K562 (cell line): Measurements from ENCODE around the gene TOGARAM2. TPM values are rescaled to one million over a fixed set of nuclear protein-coding genes. Genes with fewer than 3 reads are reported as not detected.

Experiments
- ATAC-seq: fragments of 200-7000 bp; cut with Tn5 transposase; 3 replicates; pipeline ENCODE4 v1.9.1; 2020; ENCODE audit warnings: moderate library complexity
- BruUV-seq: library from RNA; stranded (reverse); fragments of 400-500 nt; replicated peaks from 2 replicates; lab custom pipeline; 2021; lab: Mats Ljungman, UMichigan
- CTCF ChIA-PET: fragments of 300-600 bp; formaldehyde crosslinking; extraction: SDS; loops from one replicate; lab custom pipeline; 2021; ENCODE audit warnings: low intra/inter-chr PET ratio; lab: Yijun Ruan, JAX
- POLR2A ChIA-PET: fragments of 300-600, 350-650 bp; sonication (Branson Sonifier 250); formaldehyde crosslinking; extraction: SDS; loops from one replicate; lab custom pipeline; 2021; ENCODE audit warnings: antibody characterized with exemption, inconsistent platforms; lab: Yijun Ruan, JAX
- DNase-seq, 4 experiments: peaks; one replicate each; pipeline versions ENCODE4 v3.0.0 to v3.0.0-alpha.2; 2011 to 2018; ENCODE audit warnings: low spot score in 3 of 4, mixed read lengths in 3 of 4; ENCODE audit errors: extremely low read depth in 1 of 4
- FAIRE-seq: peaks from 2 replicates; lab custom pipeline; 2011; peaks lifted over from hg19 to GRCh38; lab: Jason Lieb, UNC
- H2AFZ ChIP-seq: 2 replicates; pipeline ENCODE4 v1.6.0; 2011; ENCODE audit warnings: low read depth, low read length, control low read depth, inconsistent platforms
- H3K27ac ChIP-seq: fragments of 200-600 bp; 3 replicates; pipeline ENCODE4 v1.8.0; 2011; ENCODE audit warnings: low read depth, mild to moderate bottlenecking, control low read depth, inconsistent platforms, low read length, moderate library complexity, mixed read lengths; ENCODE audit errors: extremely low read depth
- H3K27me3 ChIP-seq, 2 experiments: fragments of 300-600 bp in 1 of 2; 2 replicates in 1 of 2; 3 replicates in 1 of 2; pipeline versions ENCODE4 v1.6.0 to v1.8.0; 2011; ENCODE audit warnings: inconsistent platforms in 2 of 2, low read length in 2 of 2, mild to moderate bottlenecking in 1 of 2, mixed read lengths in 1 of 2, moderate library complexity in 1 of 2; ENCODE audit not compliant: control insufficient read depth in 2 of 2, insufficient read depth in 2 of 2
- H3K36me3 ChIP-seq: fragments of 300-600 bp; 3 replicates; pipeline ENCODE4 v1.8.0; 2011; ENCODE audit warnings: mild to moderate bottlenecking, low read length, inconsistent platforms; ENCODE audit not compliant: control insufficient read depth, insufficient read depth
- H3K4me1 ChIP-seq, 2 experiments: fragments of 200-600 bp in 1 of 2; replicated peaks in 1 of 2; 2 replicates in 1 of 2; 3 replicates in 1 of 2; pipeline versions ENCODE4 v1.5.1 to v1.8.0; 2011; ENCODE audit warnings: inconsistent platforms in 2 of 2, low read length in 2 of 2, mild to moderate bottlenecking in 1 of 2, mixed read lengths in 1 of 2, moderate library complexity in 1 of 2; ENCODE audit not compliant: control insufficient read depth in 2 of 2, insufficient read depth in 2 of 2
- H3K4me2 ChIP-seq: 2 replicates; pipeline ENCODE4 v1.6.1; 2011; ENCODE audit warnings: low read length, control low read depth, inconsistent platforms, mixed read lengths; ENCODE audit not compliant: insufficient read depth
- H3K4me3 ChIP-seq: fragments of 200-600 bp; sonication (generic), shearing (Covaris generic); 2 replicates; pipeline ENCODE4 v1.5.1; 2016; ENCODE audit warnings: control low read depth, inconsistent platforms
- H3K79me2 ChIP-seq: fragments of 200-600 bp; 3 replicates; pipeline ENCODE4 v1.8.0; 2011; ENCODE audit warnings: low read length, inconsistent platforms; ENCODE audit not compliant: control insufficient read depth, insufficient read depth
- H3K9ac ChIP-seq, 2 experiments: 2 replicates each; pipeline versions ENCODE4 v1.6.0 to v1.6.1; 2011; ENCODE audit warnings: low read depth in 2 of 2, low read length in 2 of 2, control low read depth in 1 of 2, inconsistent platforms in 1 of 2, mild to moderate bottlenecking in 1 of 2, mixed read lengths in 1 of 2; ENCODE audit not compliant: insufficient read depth in 1 of 2
- H3K9me1 ChIP-seq: one replicate; pipeline ENCODE4 v1.6.0; 2011; ENCODE audit warnings: inconsistent platforms, mild to moderate bottlenecking, low read length, moderate library complexity; ENCODE audit not compliant: control insufficient read depth, insufficient read depth
- H3K9me3 ChIP-seq: replicated peaks from 2 replicates; pipeline ENCODE4 v1.5.1; 2011; ENCODE audit warnings: low read depth, low read length, inconsistent platforms; ENCODE audit not compliant: control insufficient read depth, insufficient read depth
- H4K20me1 ChIP-seq: replicated peaks from 2 replicates; pipeline ENCODE4 v1.6.1; 2011; ENCODE audit warnings: low read length, inconsistent platforms, mixed read lengths; ENCODE audit not compliant: control insufficient read depth, insufficient read depth
- CBFA2T2 ChIP-seq: fragments of 450-650 bp; conservative IDR thresholded peaks from 2 replicates; pipeline ENCODE4 v1.6.1; 2017; ENCODE audit warnings: mild to moderate bottlenecking
- CCAR2 ChIP-seq: fragments of 200-400 bp; formaldehyde crosslinking; IDR thresholded peaks from 2 replicates; pipeline ENCODE4 v1.6.1; 2017; ENCODE audit warnings: mild to moderate bottlenecking, low read depth, low read length
- CCNT2 ChIP-seq: IDR thresholded peaks from 2 replicates; pipeline ENCODE4 v1.6.1; 2011; ENCODE audit warnings: borderline replicate concordance, low read depth, mild to moderate bottlenecking, moderate library complexity, mixed read lengths, low read length; ENCODE audit not compliant: insufficient read length; ENCODE audit errors: extremely low read depth
- ETS1 ChIP-seq: conservative IDR thresholded peaks from 2 replicates; pipeline ENCODE4 v1.6.1; 2011; ENCODE audit warnings: low read depth, mild to moderate bottlenecking, low read length; ENCODE audit not compliant: control insufficient read depth
- GATAD2B ChIP-seq: fragments of 450-650 bp; IDR thresholded peaks from 2 replicates; pipeline ENCODE4 v1.6.1; 2017; ENCODE audit warnings: mild to moderate bottlenecking, borderline replicate concordance
- HLTF ChIP-seq: fragments of 450-650 bp; IDR thresholded peaks from 2 replicates; pipeline ENCODE4 v1.6.1; 2016
- HNRNPLL ChIP-seq: fragments of 200-400 bp; formaldehyde crosslinking; IDR thresholded peaks from 2 replicates; pipeline ENCODE4 v1.6.1; 2017; ENCODE audit warnings: low read length, low read depth, mild to moderate bottlenecking; ENCODE audit not compliant: poor library complexity, severe bottlenecking
- RCOR1 ChIP-seq, 2 experiments: IDR thresholded peaks; 2 replicates each; pipeline ENCODE4 v1.6.1; 2012; ENCODE audit warnings: low read depth in 2 of 2, low read length in 2 of 2, borderline replicate concordance in 1 of 2, improper control_type of control experiment in 1 of 2
- RNF219 ChIP-seq: fragments of 250-450 bp; sonication (Bioruptor Pico); IDR thresholded peaks from 2 replicates; pipeline ENCODE4 v1.5.0; 2022; ENCODE audit warnings: mild to moderate bottlenecking
- RUNX1 ChIP-seq: sonication (generic); IDR thresholded peaks from 2 replicates; pipeline ENCODE4 v1.6.1; 2016; ENCODE audit warnings: antibody characterized with exemption, low read depth
- SIX5 ChIP-seq, 2 experiments: IDR thresholded peaks; 2 replicates each; pipeline ENCODE4 v1.6.1; 2011; ENCODE audit warnings: low read length in 2 of 2, borderline replicate concordance in 1 of 2, low read depth in 1 of 2, mild to moderate bottlenecking in 1 of 2, moderate library complexity in 1 of 2; ENCODE audit not compliant: insufficient read depth in 1 of 2
- TRIM28 ChIP-seq: fragments of 450-650 bp; IDR thresholded peaks from 2 replicates; pipeline ENCODE4 v1.6.1; 2017
- ZNF217 ChIP-seq: sonication (generic); formaldehyde crosslinking; IDR thresholded peaks from 2 replicates; pipeline ENCODE4 v1.8.0; 2022; ENCODE audit warnings: mild to moderate bottlenecking, missing genetic modification reagents
- ZNF311 ChIP-seq: fragments of 250-450 bp; sonication (Bioruptor Pico); IDR thresholded peaks from 2 replicates; pipeline ENCODE4 v1.4.0; 2020; ENCODE audit warnings: mild to moderate bottlenecking, moderate library complexity
- ZNF431 ChIP-seq: sonication (generic); formaldehyde crosslinking; IDR thresholded peaks from 2 replicates; pipeline ENCODE4 v1.8.0; 2022; ENCODE audit warnings: mild to moderate bottlenecking, missing genetic modification reagents
- ZNF77 ChIP-seq: fragments of 250-450 bp; sonication (Bioruptor Pico); IDR thresholded peaks from 2 replicates; pipeline ENCODE4 v1.5.0; 2020
- WGBS: fragments of 100-300 bp; shearing (Covaris generic); methylation state at CpG from one replicate; pipeline ENCODE4 v1.1.6; 2016; ENCODE audit warnings: low coverage, mixed read lengths; ENCODE audit not compliant: insufficient coverage; ENCODE audit errors: missing lambda C conversion rate; 5-methylcytosine and 5-hydroxymethylcytosine counted together
- in situ Hi-C: fragments of 300-500 bp; cut with MboI; formaldehyde crosslinking; loops from 4 replicates; pipeline ENCODE4 v1.15.0; 2018; ENCODE audit warnings: inconsistent platforms, mixed read lengths
- intact Hi-C: fragments of 100-400 bp; cut with micrococcal nuclease; formaldehyde crosslinking; loops from 2 replicates; pipeline ENCODE4 v1.14.2; 2022
- polyA plus RNA-seq, 8 experiments: library from polyadenylated mRNA; depleted of rRNA in 4 of 8; stranded (reverse) in 5 of 8; unstranded in 3 of 8; fragments of >200 nt; fragmentation: Nextera tagmentation in 2 of 8; fragmentation: Illumina TruSeq in 1 of 8; extraction: Ambion mirVana in 2 of 8; extraction: Trizol in 1 of 8; gene quantifications; 2 replicates each; pipeline versions ENCODE4 v1.2.1 to v1.2.3, GENCODE V29; 2011 to 2014; ENCODE audit warnings: inconsistent platforms in 1 of 8, missing spikeins in 1 of 8
- total RNA-seq, 7 experiments: library from RNA; depleted of rRNA in 6 of 7; stranded (reverse); fragments of >200 nt in 6 of 7; fragmentation: Illumina TruSeq in 2 of 7; extraction: Trizol in 2 of 7; gene quantifications; 2 replicates each; pipeline versions ENCODE4 v1.2.1 to v1.2.3, GENCODE V29; 2011 to 2021; ENCODE audit warnings: low replicate concordance in 1 of 7
- TF ChIP-seq, protein P1 (sequence below): fragments of 450-650 bp; IDR thresholded peaks from 2 replicates; pipeline ENCODE4 v1.6.1; 2016; ENCODE audit warnings: missing biosample characterization, missing genetic modification characterization

Gene TOGARAM2
- total and polyA plus RNA-seq, 9 of the 15 experiments (the other 6 are each of a cell fraction or from before 2014, with no cell fraction given): not detected

DNA sequence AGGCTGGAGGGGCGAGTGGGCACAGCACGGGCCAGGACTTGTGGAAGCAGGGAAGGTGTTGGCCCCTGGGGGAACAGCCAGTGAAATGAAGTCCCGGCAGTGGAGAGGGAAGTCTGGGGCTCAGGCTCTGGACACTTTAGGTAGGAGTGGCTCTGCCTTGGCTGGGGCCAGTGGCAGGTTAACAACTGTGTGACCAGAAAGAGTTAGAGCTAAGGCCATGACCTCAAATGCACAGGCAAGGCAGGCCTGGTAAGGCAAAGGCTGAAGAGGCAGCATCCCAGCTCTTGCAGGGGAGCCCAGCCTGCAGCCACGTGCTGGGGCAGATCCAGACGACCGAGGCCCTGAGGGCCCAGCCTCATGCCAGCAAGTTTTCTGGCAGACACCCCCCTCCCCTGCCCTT, 71.7 kb downstream of the TOGARAM2 start (continued):
- TF ChIP-seq TRIM28: no peak

DNA sequence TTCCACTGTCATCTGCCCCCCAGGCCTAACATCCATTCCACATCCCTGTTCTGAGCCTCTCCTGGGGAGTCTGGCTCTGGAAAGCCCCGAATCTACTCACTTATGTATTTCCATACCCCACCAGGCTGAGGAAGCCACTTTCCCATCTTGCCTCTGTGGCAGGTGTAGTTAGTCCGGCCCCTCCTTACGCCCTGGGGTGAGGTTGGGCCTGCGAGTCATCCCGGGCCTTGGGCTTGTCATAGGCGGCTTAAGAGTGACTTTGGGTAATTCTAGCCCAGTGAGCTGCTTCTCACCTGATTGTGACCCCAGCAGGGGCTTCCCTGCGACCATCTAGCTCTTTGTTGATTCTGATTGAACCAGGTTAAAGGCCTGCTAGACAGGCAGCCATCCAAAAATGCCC, 72.1 kb downstream of the TOGARAM2 start:
- BruUV-seq: no TSS peak

More for the DNA sequence above, 72.1 kb downstream of the TOGARAM2 start:
- TF ChIP-seq ZNF311 (CRISPR knock-in tag): no peak
- TF ChIP-seq, protein P1, sequence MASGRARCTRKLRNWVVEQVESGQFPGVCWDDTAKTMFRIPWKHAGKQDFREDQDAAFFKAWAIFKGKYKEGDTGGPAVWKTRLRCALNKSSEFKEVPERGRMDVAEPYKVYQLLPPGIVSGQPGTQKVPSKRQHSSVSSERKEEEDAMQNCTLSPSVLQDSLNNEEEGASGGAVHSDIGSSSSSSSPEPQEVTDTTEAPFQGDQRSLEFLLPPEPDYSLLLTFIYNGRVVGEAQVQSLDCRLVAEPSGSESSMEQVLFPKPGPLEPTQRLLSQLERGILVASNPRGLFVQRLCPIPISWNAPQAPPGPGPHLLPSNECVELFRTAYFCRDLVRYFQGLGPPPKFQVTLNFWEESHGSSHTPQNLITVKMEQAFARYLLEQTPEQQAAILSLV (tag): no peak
- TF ChIP-seq HNRNPLL: no peak
- TF ChIP-seq RUNX1: no peak
- no peak for TF ChIP-seq ETS1
- no peak for TF ChIP-seq HLTF
- no peak for TF ChIP-seq CBFA2T2
- no peak for TF ChIP-seq CCAR2
- no peak for TF ChIP-seq RNF219 (CRISPR knock-in tag)
- TF ChIP-seq RCOR1 (IDR thresholded peaks at IDR 0.05; ENCODE audit: borderline replicate concordance in 1 of 2, low read depth in 2 of 2, low read length in 2 of 2): no peak
- TF ChIP-seq ZNF217: no peak
- TF ChIP-seq CCNT2: no peak
- no peak for TF ChIP-seq ZNF431 (CRISPR knock-in tag)
- TF ChIP-seq ZNF77: no peak
- no peak for TF ChIP-seq GATAD2B
- no peak for TF ChIP-seq SIX5 (IDR thresholded peaks at IDR 0.05; ENCODE audit: borderline replicate concordance in 1 of 2, insufficient read depth in 1 of 2, low read depth in 1 of 2, low read length in 2 of 2)
- Histone ChIP-seq H3K4me2 (no peak overlapping the region), H4K20me1 (no peaks in the 10 kb centered on the region; the same call in 1 of the 2 replicates), H3K9me1 (no peaks in the 10 kb centered on the region), H3K79me2 (no peaks in the 10 kb centered on the region), H3K4me1 (peaks cover 0 to 3% of the 10 kb centered on the region in 2 experiments; a peak in 1 of 5 replicates), H2AFZ (no peak overlapping the region), H3K27me3 (peaks cover 11 to 47% of the 10 kb centered on the region in 2 experiments), H3K4me3 (no peak overlapping the region), H3K36me3 (no peaks in the 10 kb centered on the region), H3K9ac (no peak overlapping the region; a peak in 1 of 4 replicates), H3K27ac (no peak overlapping the region), H3K9me3 (no peaks in the 10 kb centered on the region)
- ATAC-seq: no peak
- in situ Hi-C loops: no loop called here
- 2% methylated on average over 7 of the region's 7 CpGs for WGBS
- no peak for FAIRE-seq
- ChIA-PET POLR2A (interaction anchor here (1.0 to 1.5 kb wide), 2 partner anchors 10 to 74 kb away, joined by 4 to 5 read pairs; no protein-coding TSS in a partner anchor), CTCF (no interaction called here)
- intact Hi-C loops: no loop called here
- DNase-seq: no peak
